Measurements from ENCODE around the gene SHISAL2A. TPM values are rescaled to one million over a fixed set of nuclear protein-coding genes. Genes with fewer than 3 reads are reported as not detected.

The SHISAL2A gene
- total and polyA plus RNA-seq, 2 of the 13 experiments (the other 11 are each of a cell fraction or from before 2014, with no cell fraction given): not detected

DNA sequence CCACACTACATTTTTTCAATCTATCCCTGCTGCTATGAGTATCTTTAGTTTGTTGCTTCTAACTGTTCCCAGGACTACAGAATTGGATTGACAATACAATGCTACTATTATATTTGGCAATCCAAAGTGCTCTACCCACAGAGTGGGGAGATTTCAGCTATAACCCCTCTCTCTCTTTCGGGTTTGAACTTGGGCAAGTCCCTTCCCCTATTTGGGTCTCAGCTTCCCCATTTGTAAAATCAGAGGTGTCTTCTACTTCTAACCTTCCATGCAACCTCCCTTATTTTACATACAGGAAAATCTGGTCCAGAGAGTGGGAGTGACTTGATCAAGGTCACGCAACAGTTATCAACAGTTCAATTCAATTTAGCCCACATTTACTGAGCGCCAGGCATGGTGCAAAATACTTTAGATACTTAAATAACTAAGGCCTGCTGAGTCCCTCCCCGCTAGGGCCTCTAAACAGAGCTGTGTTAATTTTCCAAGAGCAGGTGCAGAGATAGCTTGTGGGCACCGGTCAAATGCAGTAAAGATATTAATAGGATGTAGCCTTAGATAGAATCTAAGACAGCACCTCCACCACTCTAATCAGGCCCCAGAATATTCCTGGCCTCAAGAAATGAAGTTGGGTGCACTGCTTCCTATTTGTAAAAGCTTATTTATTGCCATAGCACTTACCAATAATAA lies 40.2 kb upstream of the SHISAL2A start (continued):
- no peak for TF ChIP-seq HNF1A (IDR thresholded peaks at IDR 0.05; ENCODE audit: low read depth)
- no peak for TF ChIP-seq HNF1A (CRISPR knock-in tag; IDR thresholded peaks at IDR 0.05; ENCODE audit: borderline replicate concordance)
- no peak for TF ChIP-seq CHD2 (IDR thresholded peaks at IDR 0.05; ENCODE audit: low read depth, low read length)
- TF ChIP-seq ZNF431 (CRISPR knock-in tag; IDR thresholded peaks at IDR 0.05; ENCODE audit: borderline replicate concordance, low read depth): no peak

- no peak overlapping the region for H2AFZ ChIP-seq (ENCODE audit: low read length)
- H3K27ac ChIP-seq (ENCODE audit: extremely low read length, insufficient read depth, low read length): no peak overlapping the region
- no peaks in the 10 kb centered on the region for H3K79me2 ChIP-seq (ENCODE audit: insufficient read depth, low read length)
- H3K36me3 ChIP-seq (replicated peaks in 1 of 2; ENCODE audit: control insufficient read depth in 1 of 2, insufficient read depth in 2 of 2, low read length in 2 of 2): no peaks in the 10 kb centered on the region
- FAIRE-seq (no peak), ATAC-seq (no peak), DNase-seq (ENCODE audit: low spot score) (no peak)
- H3K9ac ChIP-seq (ENCODE audit: insufficient read depth, low read depth, low read length): no peak overlapping the region
- H3K9me3 ChIP-seq (ENCODE audit: low read length): no peaks in the 10 kb centered on the region
- in situ Hi-C loops (cut with HindIII; ENCODE audit: extremely low pct_ligation_motif_present, low pct_unique_long_range_greater_than_20kb): no loop called here
- TF ChIP-seq, protein P1, sequence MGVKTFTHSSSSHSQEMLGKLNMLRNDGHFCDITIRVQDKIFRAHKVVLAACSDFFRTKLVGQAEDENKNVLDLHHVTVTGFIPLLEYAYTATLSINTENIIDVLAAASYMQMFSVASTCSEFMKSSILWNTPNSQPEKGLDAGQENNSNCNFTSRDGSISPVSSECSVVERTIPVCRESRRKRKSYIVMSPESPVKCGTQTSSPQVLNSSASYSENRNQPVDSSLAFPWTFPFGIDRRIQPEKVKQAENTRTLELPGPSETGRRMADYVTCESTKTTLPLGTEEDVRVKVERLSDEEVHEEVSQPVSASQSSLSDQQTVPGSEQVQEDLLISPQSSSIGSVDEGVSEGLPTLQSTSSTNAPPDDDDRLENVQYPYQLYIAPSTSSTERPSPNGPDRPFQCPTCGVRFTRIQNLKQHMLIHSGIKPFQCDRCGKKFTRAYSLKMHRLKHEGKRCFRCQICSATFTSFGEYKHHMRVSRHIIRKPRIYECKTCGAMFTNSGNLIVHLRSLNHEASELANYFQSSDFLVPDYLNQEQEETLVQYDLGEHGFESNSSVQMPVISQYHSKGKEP (CRISPR knock-in tag; IDR thresholded peaks at IDR 0.05): no peak
- peak; percentile 55; the same call in 1 of the 2 replicates for TF ChIP-seq CEBPB (IDR thresholded peaks at IDR 0.05; ENCODE audit: borderline replicate concordance, low read depth, low read length)
- no peak for TF ChIP-seq PPARG (CRISPR knock-in tag; conservative IDR thresholded peaks at IDR 0.05)
- no peak for TF ChIP-seq KAT7 (CRISPR knock-in tag; IDR thresholded peaks at IDR 0.05; ENCODE audit: borderline replicate concordance)
- TF ChIP-seq PRMT3 (CRISPR knock-in tag; IDR thresholded peaks at IDR 0.05; ENCODE audit: borderline replicate concordance, low read depth): no peak
- WGBS (ENCODE audit: low lambda C conversion rate): 69% methylated on average over 1 of the region's 1 CpG
- no TSS peak for BruUV-seq (replicated peaks)
- H4K20me1 ChIP-seq (ENCODE audit: insufficient read depth, low read length): no peaks in the 10 kb centered on the region
- POLR2A ChIA-PET: no interaction called here
- no peak overlapping the region for H3K4me2 ChIP-seq (ENCODE audit: low read depth, low read length)
- intact Hi-C loops (cut with micrococcal nuclease; ENCODE audit: unreplicated experiment): no loop called here
- peaks cover 14% of the 10 kb centered on the region; the same call in 1 of the 2 replicates for H3K4me1 ChIP-seq (ENCODE audit: insufficient read depth, low read length)
- CTCF ChIA-PET (ENCODE audit: low intra/inter-chr PET ratio, low total read pairs): no interaction called here
- no peak overlapping the region for H3K4me3 ChIP-seq (replicated peaks in 1 of 3; ENCODE audit: insufficient read depth in 1 of 3, low read depth in 2 of 3, low read length in 3 of 3)
- no peaks in the 10 kb centered on the region; a peak in 1 of 5 replicates for H3K27me3 ChIP-seq (ENCODE audit: control insufficient read depth in 1 of 2, insufficient read depth in 2 of 2, low read length in 2 of 2)
These were observed 39.5 kb upstream of the SHISAL2A start for GRCh38 chr1:52593495-52593894.

All from HepG2 (cell line).